HTR-8/SVneo (cell line): Measurements from ENCODE around the gene SLC27A4.

Experiments used
- DNase-seq: peaks from one replicate; pipeline ENCODE4 v3.0.0; 2011; ENCODE audit warnings: low spot score, mixed read lengths; ENCODE audit not compliant: insufficient read length
- FAIRE-seq: peaks from 2 replicates; lab custom pipeline; 2011; peaks lifted over from hg19 to GRCh38; lab: Jason Lieb, UNC

SLC27A4 gene

DNA sequence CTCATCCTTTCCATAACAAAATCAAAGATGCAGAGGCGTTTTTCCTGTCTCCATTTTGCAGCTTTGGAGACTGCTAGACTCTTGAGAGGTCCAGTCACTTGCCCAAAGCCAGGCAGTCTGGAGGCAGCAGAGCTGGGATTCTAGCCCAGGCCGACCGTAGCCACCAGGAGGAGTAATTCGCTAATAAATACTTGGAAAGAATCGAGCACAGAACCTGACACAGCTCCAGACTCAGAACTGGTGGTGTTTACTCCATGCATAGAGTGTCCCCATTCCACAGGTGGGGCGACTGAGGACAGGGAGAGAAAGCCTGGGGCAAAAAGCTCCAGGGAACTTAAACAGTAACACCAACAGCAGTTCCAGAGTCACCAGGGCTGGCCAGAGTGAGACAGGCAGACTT, 69.7 kb downstream of the SLC27A4 start:
- FAIRE-seq, result no peak
- DNase-seq, result no peak
